HL-60 (cell line): Measurements from ENCODE around the gene RNU6-9.

Experiments used
- DNase-seq, 2 experiments: peaks; one replicate each; pipeline ENCODE4 v3.0.0-alpha.2; 2010 to 2020; ENCODE audit warnings: low read depth in 1 of 2, low spot score in 1 of 2
- H3K27ac ChIP-seq: fragments of 250-450 bp; sonication (Bioruptor Pico); replicated peaks from 2 replicates; pipeline ENCODE4 v1.5.1; 2020; ENCODE audit warnings: mild to moderate bottlenecking, moderate library complexity
- H3K27me3 ChIP-seq: fragments of 250-450 bp; sonication (Bioruptor Pico); 2 replicates; pipeline ENCODE4 v1.5.1; 2021; ENCODE audit warnings: mild to moderate bottlenecking, moderate library complexity; ENCODE audit not compliant: insufficient read depth, poor library complexity, severe bottlenecking
- H3K4me3 ChIP-seq: replicated peaks from 2 replicates; pipeline ENCODE4 v1.5.1; 2011; ENCODE audit warnings: mild to moderate bottlenecking, control low read depth, low read length; ENCODE audit not compliant: insufficient read depth
- GABPA ChIP-seq: IDR thresholded peaks from 2 replicates; pipeline ENCODE4 v1.6.1; 2012; ENCODE audit warnings: low read depth
- POLR2AphosphoS5 ChIP-seq: IDR thresholded peaks from 2 replicates; pipeline ENCODE4 v1.6.1; 2012; ENCODE audit warnings: low read depth
- REST ChIP-seq: IDR thresholded peaks from 2 replicates; pipeline ENCODE4 v1.6.1; 2012; ENCODE audit warnings: low read depth; ENCODE audit not compliant: insufficient replicate concordance
- SPI1 ChIP-seq: IDR thresholded peaks from 2 replicates; pipeline ENCODE4 v1.6.1; 2012; ENCODE audit warnings: low read depth, mild to moderate bottlenecking, borderline replicate concordance
- TF ChIP-seq, protein P1 (sequence below): IDR thresholded peaks from one replicate; pipeline ENCODE4 v1.5.1; 2011; ENCODE audit warnings: low read length, control low read depth, inconsistent platforms; ENCODE audit not compliant: insufficient read depth

Gene RNU6-9

GRCh38 chr19:884420-885211 is 8.7 kb upstream of the RNU6-9 start:
- no peak overlapping the region for H3K27ac ChIP-seq
- no peak for TF ChIP-seq GABPA
- TF ChIP-seq SPI1 = no peak
- no peak for TF ChIP-seq REST
- no peak for TF ChIP-seq POLR2AphosphoS5
- TF ChIP-seq, protein P1, sequence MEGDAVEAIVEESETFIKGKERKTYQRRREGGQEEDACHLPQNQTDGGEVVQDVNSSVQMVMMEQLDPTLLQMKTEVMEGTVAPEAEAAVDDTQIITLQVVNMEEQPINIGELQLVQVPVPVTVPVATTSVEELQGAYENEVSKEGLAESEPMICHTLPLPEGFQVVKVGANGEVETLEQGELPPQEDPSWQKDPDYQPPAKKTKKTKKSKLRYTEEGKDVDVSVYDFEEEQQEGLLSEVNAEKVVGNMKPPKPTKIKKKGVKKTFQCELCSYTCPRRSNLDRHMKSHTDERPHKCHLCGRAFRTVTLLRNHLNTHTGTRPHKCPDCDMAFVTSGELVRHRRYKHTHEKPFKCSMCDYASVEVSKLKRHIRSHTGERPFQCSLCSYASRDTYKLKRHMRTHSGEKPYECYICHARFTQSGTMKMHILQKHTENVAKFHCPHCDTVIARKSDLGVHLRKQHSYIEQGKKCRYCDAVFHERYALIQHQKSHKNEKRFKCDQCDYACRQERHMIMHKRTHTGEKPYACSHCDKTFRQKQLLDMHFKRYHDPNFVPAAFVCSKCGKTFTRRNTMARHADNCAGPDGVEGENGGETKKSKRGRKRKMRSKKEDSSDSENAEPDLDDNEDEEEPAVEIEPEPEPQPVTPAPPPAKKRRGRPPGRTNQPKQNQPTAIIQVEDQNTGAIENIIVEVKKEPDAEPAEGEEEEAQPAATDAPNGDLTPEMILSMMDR = no peak
- no peaks in the 10 kb centered on the region for H3K27me3 ChIP-seq
- DNase-seq = no peak
- H3K4me3 ChIP-seq = no peak overlapping the region

- TF ChIP-seq GABPA (no peak), REST (no peak), POLR2AphosphoS5 (no peak), SPI1 (no peak)
- TF ChIP-seq, protein P1 = no peak
- no peaks in the 10 kb centered on the region for H3K27me3 ChIP-seq
- H3K4me3 ChIP-seq = no peak overlapping the region
- no peak for DNase-seq
- H3K27ac ChIP-seq = no peak overlapping the region
Observed at GRCh38 chr19:885536-886224, 7.6 kb upstream of the RNU6-9 start.

GRCh38 chr19:887072-887471 is 6.2 kb upstream of the RNU6-9 start:
- no peak overlapping the region for H3K4me3 ChIP-seq
- H3K27me3 ChIP-seq = no peaks in the 10 kb centered on the region
- no peak for DNase-seq
- H3K27ac ChIP-seq = no peak overlapping the region
- TF ChIP-seq GABPA (no peak), REST (no peak), SPI1 (no peak), POLR2AphosphoS5 (no peak)
- TF ChIP-seq, protein P1 = no peak
